Epithelial cell of prostate (primary cell): Measurements from ENCODE around the gene SHFL.

Experiments used
- DNase-seq: peaks from one replicate; pipeline ENCODE4 v3.0.0-alpha.2; 2011; ENCODE audit warnings: low read depth, low spot score
- H3K27ac ChIP-seq: fragments of 450-650 bp; 2 replicates; pipeline ENCODE4 v1.5.1; 2017; ENCODE audit warnings: mild to moderate bottlenecking

The SHFL gene

GRCh38 chr19:10106100-10106936, 20.2 kb downstream of the SHFL start, which contains the start of gene PPAN:
TSS of gene PPAN (plus strand) at chr19:10106362. CDS start at chr19:10106395, 33 bp downstream.
- peak within 1 kb of the TSS; percentile 52 for H3K27ac ChIP-seq
- peak; percentile 87 for DNase-seq

GRCh38 chr19:10107254-10107653, 21.1 kb downstream of the SHFL start:
- DNase-seq, result no peak
- peak overlapping the region; percentile 52 for H3K27ac ChIP-seq

- H3K27ac ChIP-seq, result no peak overlapping the region
- DNase-seq, result no peak
Measured at GRCh38 chr19:10107817-10108367, 21.8 kb downstream of the SHFL start.

- no peak for DNase-seq
- no peak overlapping the region for H3K27ac ChIP-seq
Measured at GRCh38 chr19:10109528-10109927, 23.4 kb downstream of the SHFL start.

GRCh38 chr19:10110076-10110971, 24.2 kb downstream of the SHFL start:
- no peak for DNase-seq
- no peak overlapping the region for H3K27ac ChIP-seq

- no peak overlapping the region for H3K27ac ChIP-seq
- DNase-seq, result no peak
Measured at GRCh38 chr19:10110972-10111317, 24.8 kb downstream of the SHFL start.

- no peak for DNase-seq
Measured at GRCh38 chr19:10111405-10111811, 25.3 kb downstream of the SHFL start, which contains the start of gene P2RY11. TSS of gene P2RY11 (plus strand) at chr19:10111693. CDS start at chr19:10111722, 29 bp downstream.

GRCh38 chr19:10112037-10112761, 26.1 kb downstream of the SHFL start:
- DNase-seq, result no peak
- H3K27ac ChIP-seq, result no peak overlapping the region

More at GRCh38 chr19:10111405-10111811, 25.3 kb downstream of the SHFL start, which contains the start of gene P2RY11:
- no peak within 1 kb of the TSS for H3K27ac ChIP-seq

- H3K27ac ChIP-seq, result no peak overlapping the region
- DNase-seq, result no peak
Measured at GRCh38 chr19:10112895-10113591, 26.9 kb downstream of the SHFL start.

GRCh38 chr19:10113592-10113963, 27.5 kb downstream of the SHFL start:
- H3K27ac ChIP-seq, result no peak overlapping the region
- no peak for DNase-seq

- DNase-seq, result no peak
- no peak overlapping the region for H3K27ac ChIP-seq
Measured at GRCh38 chr19:10113964-10114650, 28.0 kb downstream of the SHFL start.

GRCh38 chr19:10114651-10115391, 28.7 kb downstream of the SHFL start:
- H3K27ac ChIP-seq, result no peak overlapping the region
- no peak for DNase-seq

GRCh38 chr19:10115392-10116084, 29.4 kb downstream of the SHFL start:
- H3K27ac ChIP-seq, result no peak overlapping the region
- no peak for DNase-seq

- no peak overlapping the region for H3K27ac ChIP-seq
- DNase-seq, result no peak
Measured at GRCh38 chr19:10116085-10116865, 30.2 kb downstream of the SHFL start.

GRCh38 chr19:10116866-10117616, 30.9 kb downstream of the SHFL start:
- no peak for DNase-seq
- no peak overlapping the region for H3K27ac ChIP-seq

GRCh38 chr19:10118960-10119359, 32.8 kb downstream of the SHFL start:
- H3K27ac ChIP-seq, result peak overlapping the region; percentile 80
- DNase-seq, result no peak
